SK-N-SH (cell line): ENCODE results near the gene GPR162. TPM values are rescaled to one million over a fixed set of nuclear protein-coding genes. Genes with fewer than 3 reads are reported as not detected.

Source experiments
- CTCF ChIA-PET: fragments of 300-600, 350-600 bp; formaldehyde crosslinking; extraction: SDS; loops from one replicate; lab custom pipeline; 2021; lab: Yijun Ruan, JAX
- POLR2A ChIA-PET: fragments of 350-600 bp; sonication (Branson Sonifier 250); formaldehyde crosslinking; extraction: SDS; loops from one replicate; lab custom pipeline; 2020; ENCODE audit warnings: antibody characterized with exemption, inconsistent platforms; lab: Yijun Ruan, JAX
- DNase-seq: peaks from one replicate; pipeline ENCODE4 v3.0.0; 2012
- H2AFZ ChIP-seq: fragments of 200-600 bp; sonication (generic); 2 replicates; pipeline ENCODE4 v1.8.1; 2016; ENCODE audit warnings: antibody characterized with exemption, mild to moderate bottlenecking, low read depth
- H3F3A ChIP-seq: fragments of 200-600 bp; sonication (generic); replicated peaks from 2 replicates; pipeline ENCODE3; 2016; ENCODE audit warnings: antibody characterized with exemption, mild to moderate bottlenecking; ENCODE audit not compliant: insufficient read depth
- H3K27ac ChIP-seq, 2 experiments: fragments of 200-500 bp in 1 of 2; fragments of 200-600 bp in 1 of 2; sonication (Bioruptor generic) in 1 of 2; sonication (generic), shearing (Covaris generic) in 1 of 2; 2 replicates each; pipeline versions ENCODE4 v1.5.1 to v1.6.1; 2014 to 2016; ENCODE audit warnings: low read depth in 2 of 2, inconsistent platforms in 1 of 2, low read length in 1 of 2, mild to moderate bottlenecking in 1 of 2, mixed read lengths in 1 of 2
- H3K27me3 ChIP-seq: fragments of 200-600 bp; sonication (generic), shearing (Covaris generic); 2 replicates; pipeline ENCODE4 v1.6.1; 2016; ENCODE audit warnings: mixed run types; ENCODE audit not compliant: insufficient read depth
- H3K36me3 ChIP-seq, 2 experiments: fragments of 200-500 bp in 1 of 2; fragments of 200-600 bp in 1 of 2; sonication (Bioruptor generic) in 1 of 2; sonication (generic) in 1 of 2; replicated peaks in 1 of 2; 2 replicates each; pipeline versions ENCODE3 to v1.5.1; 2014 to 2016; ENCODE audit warnings: low read length in 1 of 2, mild to moderate bottlenecking in 1 of 2; ENCODE audit not compliant: insufficient read depth in 2 of 2, control insufficient read depth in 1 of 2
- H3K4me1 ChIP-seq, 2 experiments: fragments of 200-500 bp in 1 of 2; fragments of 200-600 bp in 1 of 2; sonication (Bioruptor generic) in 1 of 2; sonication (generic), shearing (Covaris generic) in 1 of 2; 2 replicates each; pipeline versions ENCODE4 v1.5.1 to v1.6.1; 2014 to 2016; ENCODE audit warnings: low read depth in 1 of 2, low read length in 1 of 2, mixed run types in 1 of 2; ENCODE audit not compliant: insufficient read depth in 2 of 2, control insufficient read depth in 1 of 2
- H3K4me2 ChIP-seq: fragments of 200-600 bp; sonication (generic), shearing (Covaris generic); 2 replicates; pipeline ENCODE4 v1.6.1; 2017; ENCODE audit warnings: mixed run types
- H3K4me3 ChIP-seq, 2 experiments: fragments of 200-500 bp in 1 of 2; fragments of 200-600 bp in 1 of 2; sonication (Bioruptor generic) in 1 of 2; sonication (generic), shearing (Covaris generic) in 1 of 2; 2 replicates each; pipeline versions ENCODE4 v1.5.1 to v1.8.1; 2014 to 2016; ENCODE audit warnings: low read depth in 2 of 2, inconsistent platforms in 1 of 2, low read length in 1 of 2, mild to moderate bottlenecking in 1 of 2, mixed read lengths in 1 of 2, moderate library complexity in 1 of 2
- H3K79me2 ChIP-seq: fragments of 200-600 bp; sonication (generic); 2 replicates; pipeline ENCODE4 v1.8.1; 2017; ENCODE audit warnings: mild to moderate bottlenecking; ENCODE audit not compliant: insufficient read depth
- H3K9ac ChIP-seq: fragments of 200-600 bp; sonication (generic); 2 replicates; pipeline ENCODE4 v1.6.1; 2017; ENCODE audit warnings: mixed run types
- H3K9me2 ChIP-seq: fragments of 200-600 bp; sonication (generic); 2 replicates; pipeline ENCODE4 v1.6.1; 2017; ENCODE audit warnings: mixed run types
- H3K9me3 ChIP-seq: fragments of 200-600 bp; sonication (generic); 2 replicates; pipeline ENCODE4 v1.6.1; 2017; ENCODE audit warnings: mixed run types, mild to moderate bottlenecking, moderate library complexity
- H4K20me1 ChIP-seq: fragments of 200-600 bp; sonication (generic); 2 replicates; pipeline ENCODE4 v1.6.1; 2017; ENCODE audit warnings: mild to moderate bottlenecking, mixed run types; ENCODE audit not compliant: insufficient read depth
- CHD2 ChIP-seq: fragments of 150-350 bp; IDR thresholded peaks from 2 replicates; pipeline ENCODE4 v1.6.1; 2018; ENCODE audit warnings: low read length; ENCODE audit not compliant: partially characterized antibody
- ELF1 ChIP-seq: IDR thresholded peaks from 2 replicates; pipeline ENCODE4 v1.4.0; 2012
- EP300 ChIP-seq, 2 experiments: IDR thresholded peaks; 2 replicates each; pipeline versions ENCODE4 v1.4.0 to v1.6.1; 2012; ENCODE audit warnings: borderline replicate concordance in 1 of 2, low read depth in 1 of 2, low read length in 1 of 2
- EZH2phosphoT487 ChIP-seq: fragments of 200-600 bp; sonication (generic); IDR thresholded peaks from 2 replicates; pipeline ENCODE4 v1.6.1; 2017; ENCODE audit warnings: low read depth, mixed run types, mild to moderate bottlenecking, antibody characterized with exemption, moderate library complexity, borderline replicate concordance
- FOXJ3 ChIP-seq: sonication (generic); formaldehyde crosslinking; IDR thresholded peaks from 2 replicates; pipeline ENCODE4 v1.5.1; 2020; ENCODE audit warnings: mild to moderate bottlenecking, missing genetic modification reagents
- FOXM1 ChIP-seq: IDR thresholded peaks from 2 replicates; pipeline ENCODE4 v1.4.0; 2012; ENCODE audit warnings: low read depth, mild to moderate bottlenecking
- JUND ChIP-seq: IDR thresholded peaks from 2 replicates; pipeline ENCODE4 v1.4.0; 2012
- MEF2A ChIP-seq: IDR thresholded peaks from 2 replicates; pipeline ENCODE4 v1.4.0; 2012; ENCODE audit warnings: low read depth, borderline replicate concordance
- NFIC ChIP-seq: IDR thresholded peaks from 2 replicates; pipeline ENCODE4 v1.4.0; 2012; ENCODE audit warnings: borderline replicate concordance
- POLR2AphosphoS5 ChIP-seq: IDR thresholded peaks from 2 replicates; pipeline ENCODE4 v1.6.1; 2012; ENCODE audit warnings: low read depth, low read length
- RAD21 ChIP-seq: IDR thresholded peaks from 2 replicates; pipeline ENCODE4 v1.6.1; 2012; ENCODE audit warnings: mild to moderate bottlenecking, low read length
- RCOR1 ChIP-seq: fragments of 150-350 bp; IDR thresholded peaks from 2 replicates; pipeline ENCODE4 v1.6.1; 2017; ENCODE audit warnings: antibody characterized with exemption, low read length
- RXRA ChIP-seq: IDR thresholded peaks from 2 replicates; pipeline ENCODE4 v1.4.0; 2012; ENCODE audit warnings: low read depth, mild to moderate bottlenecking, borderline replicate concordance
- SIN3A ChIP-seq: IDR thresholded peaks from 2 replicates; pipeline ENCODE4 v1.6.1; 2012; ENCODE audit warnings: low read depth, mild to moderate bottlenecking, low read length, moderate library complexity, borderline replicate concordance
- SMC3 ChIP-seq: IDR thresholded peaks from 2 replicates; pipeline ENCODE4 v1.6.1; 2012; ENCODE audit warnings: low read depth, low read length, improper control_type of control experiment
- TAF1 ChIP-seq: IDR thresholded peaks from 2 replicates; pipeline ENCODE4 v1.6.1; 2012; ENCODE audit warnings: low read depth, mild to moderate bottlenecking, low read length, moderate library complexity, borderline replicate concordance
- TCF12 ChIP-seq: IDR thresholded peaks from 2 replicates; pipeline ENCODE4 v1.4.0; 2012
- TEAD4 ChIP-seq: IDR thresholded peaks from 2 replicates; pipeline ENCODE4 v1.4.0; 2012; ENCODE audit warnings: mild to moderate bottlenecking, borderline replicate concordance; ENCODE audit not compliant: insufficient read depth
- USF2 ChIP-seq: fragments of 150-350 bp; IDR thresholded peaks from 2 replicates; pipeline ENCODE4 v1.6.1; 2017; ENCODE audit warnings: antibody characterized with exemption, low read length, low read depth, borderline replicate concordance
- YY1 ChIP-seq: IDR thresholded peaks from 2 replicates; pipeline ENCODE4 v1.4.0; 2012; ENCODE audit warnings: low read depth, mild to moderate bottlenecking
- WGBS: methylation state at CpG from one replicate; pipeline ENCODE4 v1.1.6; 2017; ENCODE audit warnings: low lambda C conversion rate; 5-methylcytosine and 5-hydroxymethylcytosine counted together
- polyA plus RNA-seq, 3 experiments: library from polyadenylated mRNA; depleted of rRNA; stranded (reverse); fragments of >200 nt; gene quantifications; 2 replicates each; pipeline ENCODE4 v1.2.3, GENCODE V29; 2012
- TF ChIP-seq, protein P1 (sequence below): IDR thresholded peaks from 2 replicates; pipeline ENCODE4 v1.6.1; 2012; ENCODE audit warnings: mild to moderate bottlenecking, low read depth, low read length, moderate library complexity
- TF ChIP-seq, protein P2 (sequence below): IDR thresholded peaks from 2 replicates; pipeline ENCODE4 v1.4.0; 2012; ENCODE audit warnings: low read depth, borderline replicate concordance
- TF ChIP-seq, protein P3 (sequence below): IDR thresholded peaks from 2 replicates; pipeline ENCODE4; 2012

GPR162 gene
- polyA plus RNA-seq, 1 of the 3 experiments (the other 2 are of a cell fraction), result 18.6 TPM

GRCh38 chr12:6783828-6784227 lies 37.8 kb upstream of the GPR162 start:
- H3K27ac ChIP-seq, result no peak overlapping the region
- H4K20me1 ChIP-seq, result no peaks in the 10 kb centered on the region
- DNase-seq, result no peak
- no peaks in the 10 kb centered on the region for H3K9me2 ChIP-seq
- ChIA-PET POLR2A (no interaction called here), CTCF (interaction anchor here (1.1 to 7.7 kb wide), 5 partner anchors 12 to 40 kb away, joined by 3 to 74 read pairs (median 3); partner anchors contain the start of genes GPR162, MLF2 and PTMS)
- H3F3A ChIP-seq, result peaks cover 7% of the 10 kb centered on the region
- no peak overlapping the region for H3K4me2 ChIP-seq
- TF ChIP-seq YY1 (no peak), TCF12 (no peak), ELF1 (no peak), RXRA (no peak), EP300 (IDR thresholded peaks at IDR 0.05; ENCODE audit: borderline replicate concordance in 1 of 2, low read depth in 1 of 2, low read length in 1 of 2) (no peak), SMC3 (no peak), FOXJ3 (no peak), RCOR1 (no peak), NFIC (no peak), JUND (no peak), TEAD4 (no peak), FOXM1 (no peak), SIN3A (no peak), RAD21 (no peak)
- TF ChIP-seq, protein P1, sequence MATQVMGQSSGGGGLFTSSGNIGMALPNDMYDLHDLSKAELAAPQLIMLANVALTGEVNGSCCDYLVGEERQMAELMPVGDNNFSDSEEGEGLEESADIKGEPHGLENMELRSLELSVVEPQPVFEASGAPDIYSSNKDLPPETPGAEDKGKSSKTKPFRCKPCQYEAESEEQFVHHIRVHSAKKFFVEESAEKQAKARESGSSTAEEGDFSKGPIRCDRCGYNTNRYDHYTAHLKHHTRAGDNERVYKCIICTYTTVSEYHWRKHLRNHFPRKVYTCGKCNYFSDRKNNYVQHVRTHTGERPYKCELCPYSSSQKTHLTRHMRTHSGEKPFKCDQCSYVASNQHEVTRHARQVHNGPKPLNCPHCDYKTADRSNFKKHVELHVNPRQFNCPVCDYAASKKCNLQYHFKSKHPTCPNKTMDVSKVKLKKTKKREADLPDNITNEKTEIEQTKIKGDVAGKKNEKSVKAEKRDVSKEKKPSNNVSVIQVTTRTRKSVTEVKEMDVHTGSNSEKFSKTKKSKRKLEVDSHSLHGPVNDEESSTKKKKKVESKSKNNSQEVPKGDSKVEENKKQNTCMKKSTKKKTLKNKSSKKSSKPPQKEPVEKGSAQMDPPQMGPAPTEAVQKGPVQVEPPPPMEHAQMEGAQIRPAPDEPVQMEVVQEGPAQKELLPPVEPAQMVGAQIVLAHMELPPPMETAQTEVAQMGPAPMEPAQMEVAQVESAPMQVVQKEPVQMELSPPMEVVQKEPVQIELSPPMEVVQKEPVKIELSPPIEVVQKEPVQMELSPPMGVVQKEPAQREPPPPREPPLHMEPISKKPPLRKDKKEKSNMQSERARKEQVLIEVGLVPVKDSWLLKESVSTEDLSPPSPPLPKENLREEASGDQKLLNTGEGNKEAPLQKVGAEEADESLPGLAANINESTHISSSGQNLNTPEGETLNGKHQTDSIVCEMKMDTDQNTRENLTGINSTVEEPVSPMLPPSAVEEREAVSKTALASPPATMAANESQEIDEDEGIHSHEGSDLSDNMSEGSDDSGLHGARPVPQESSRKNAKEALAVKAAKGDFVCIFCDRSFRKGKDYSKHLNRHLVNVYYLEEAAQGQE, result no peak
- TF ChIP-seq, protein P2, sequence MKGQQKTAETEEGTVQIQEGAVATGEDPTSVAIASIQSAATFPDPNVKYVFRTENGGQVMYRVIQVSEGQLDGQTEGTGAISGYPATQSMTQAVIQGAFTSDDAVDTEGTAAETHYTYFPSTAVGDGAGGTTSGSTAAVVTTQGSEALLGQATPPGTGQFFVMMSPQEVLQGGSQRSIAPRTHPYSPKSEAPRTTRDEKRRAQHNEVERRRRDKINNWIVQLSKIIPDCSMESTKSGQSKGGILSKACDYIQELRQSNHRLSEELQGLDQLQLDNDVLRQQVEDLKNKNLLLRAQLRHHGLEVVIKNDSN, result no peak
- H3K9me3 ChIP-seq, result no peaks in the 10 kb centered on the region
- WGBS, result 96% methylated on average over 9 of the region's 9 CpGs
- H3K4me3 ChIP-seq, result no peak overlapping the region
- no peaks in the 10 kb centered on the region for H3K79me2 ChIP-seq
- H3K9ac ChIP-seq, result no peak overlapping the region
- no peaks in the 10 kb centered on the region for H3K36me3 ChIP-seq
- peaks cover 0 to 3% of the 10 kb centered on the region in 2 experiments; a peak in 1 of 4 replicates for H3K4me1 ChIP-seq
- no peaks in the 10 kb centered on the region for H3K27me3 ChIP-seq
- H2AFZ ChIP-seq, result no peak overlapping the region

- Histone ChIP-seq H3K4me3 (no peak overlapping the region), H2AFZ (no peak overlapping the region), H3K9me3 (no peaks in the 10 kb centered on the region), H3K27me3 (no peaks in the 10 kb centered on the region), H3K36me3 (no peaks in the 10 kb centered on the region), H3K9ac (no peak overlapping the region), H3K4me1 (no peaks in the 10 kb centered on the region; a peak in 1 of 4 replicates), H3K27ac (no peak overlapping the region), H3K79me2 (no peaks in the 10 kb centered on the region), H3K9me2 (no peaks in the 10 kb centered on the region), H3F3A (peaks cover 3% of the 10 kb centered on the region), H4K20me1 (no peaks in the 10 kb centered on the region), H3K4me2 (no peak overlapping the region)
- ChIA-PET POLR2A (no interaction called here), CTCF (interaction anchor here (1.1 to 5.3 kb wide), 4 partner anchors 11 to 40 kb away, joined by 3 to 55 read pairs (median 3); partner anchors contain the start of genes MLF2 and PTMS)
- 63% methylated on average over 5 of the region's 5 CpGs for WGBS
- DNase-seq, result no peak
- no peak for TF ChIP-seq POLR2AphosphoS5
- no peak for TF ChIP-seq MEF2A
- TF ChIP-seq NFIC, result no peak
- TF ChIP-seq EZH2phosphoT487, result no peak
- no peak for TF ChIP-seq USF2
- no peak for TF ChIP-seq TCF12
- no peak for TF ChIP-seq TEAD4
- TF ChIP-seq TAF1, result no peak
- no peak for TF ChIP-seq CHD2
- no peak for TF ChIP-seq FOXJ3
- no peak for TF ChIP-seq JUND
- TF ChIP-seq SIN3A, result no peak
- no peak for TF ChIP-seq RAD21
- TF ChIP-seq, protein P3, sequence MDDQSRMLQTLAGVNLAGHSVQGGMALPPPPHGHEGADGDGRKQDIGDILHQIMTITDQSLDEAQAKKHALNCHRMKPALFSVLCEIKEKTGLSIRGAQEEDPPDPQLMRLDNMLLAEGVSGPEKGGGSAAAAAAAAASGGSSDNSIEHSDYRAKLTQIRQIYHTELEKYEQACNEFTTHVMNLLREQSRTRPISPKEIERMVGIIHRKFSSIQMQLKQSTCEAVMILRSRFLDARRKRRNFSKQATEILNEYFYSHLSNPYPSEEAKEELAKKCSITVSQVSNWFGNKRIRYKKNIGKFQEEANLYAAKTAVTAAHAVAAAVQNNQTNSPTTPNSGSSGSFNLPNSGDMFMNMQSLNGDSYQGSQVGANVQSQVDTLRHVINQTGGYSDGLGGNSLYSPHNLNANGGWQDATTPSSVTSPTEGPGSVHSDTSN, result no peak
- TF ChIP-seq RCOR1, result no peak
- TF ChIP-seq SMC3, result no peak
- no peak for TF ChIP-seq ELF1
Measured at GRCh38 chr12:6784296-6784695, 37.3 kb upstream of the GPR162 start.
